K562 (cell line): Measurements from ENCODE around the gene TPCN1. TPM values are rescaled to one million over a fixed set of nuclear protein-coding genes. Genes with fewer than 3 reads are reported as not detected.
A peak's percentile ranks its signal among the peaks of the same experiment; 100 is the strongest.

Experiments used
- ATAC-seq: fragments of 200-7000 bp; cut with Tn5 transposase; 3 replicates; pipeline ENCODE4 v1.9.1; 2020; ENCODE audit warnings: moderate library complexity
- BruUV-seq: library from RNA; stranded (reverse); fragments of 400-500 nt; replicated peaks from 2 replicates; lab custom pipeline; 2021; lab: Mats Ljungman, UMichigan
- CTCF ChIA-PET: fragments of 300-600 bp; formaldehyde crosslinking; extraction: SDS; loops from one replicate; lab custom pipeline; 2021; ENCODE audit warnings: low intra/inter-chr PET ratio; lab: Yijun Ruan, JAX
- POLR2A ChIA-PET: fragments of 300-600, 350-650 bp; sonication (Branson Sonifier 250); formaldehyde crosslinking; extraction: SDS; loops from one replicate; lab custom pipeline; 2021; ENCODE audit warnings: antibody characterized with exemption, inconsistent platforms; lab: Yijun Ruan, JAX
- DNase-seq, 4 experiments: peaks; one replicate each; pipeline versions ENCODE4 v3.0.0 to v3.0.0-alpha.2; 2011 to 2018; ENCODE audit warnings: low spot score in 3 of 4, mixed read lengths in 3 of 4; ENCODE audit errors: extremely low read depth in 1 of 4
- FAIRE-seq: peaks from 2 replicates; lab custom pipeline; 2011; peaks lifted over from hg19 to GRCh38; lab: Jason Lieb, UNC
- H2AFZ ChIP-seq: 2 replicates; pipeline ENCODE4 v1.6.0; 2011; ENCODE audit warnings: low read depth, low read length, control low read depth, inconsistent platforms
- H3K27ac ChIP-seq: fragments of 200-600 bp; 3 replicates; pipeline ENCODE4 v1.8.0; 2011; ENCODE audit warnings: low read depth, mild to moderate bottlenecking, control low read depth, inconsistent platforms, low read length, moderate library complexity, mixed read lengths; ENCODE audit errors: extremely low read depth
- H3K27me3 ChIP-seq, 2 experiments: fragments of 300-600 bp in 1 of 2; 2 replicates in 1 of 2; 3 replicates in 1 of 2; pipeline versions ENCODE4 v1.6.0 to v1.8.0; 2011; ENCODE audit warnings: inconsistent platforms in 2 of 2, low read length in 2 of 2, mild to moderate bottlenecking in 1 of 2, mixed read lengths in 1 of 2, moderate library complexity in 1 of 2; ENCODE audit not compliant: control insufficient read depth in 2 of 2, insufficient read depth in 2 of 2
- H3K36me3 ChIP-seq: fragments of 300-600 bp; 3 replicates; pipeline ENCODE4 v1.8.0; 2011; ENCODE audit warnings: mild to moderate bottlenecking, low read length, inconsistent platforms; ENCODE audit not compliant: control insufficient read depth, insufficient read depth
- H3K4me1 ChIP-seq, 2 experiments: fragments of 200-600 bp in 1 of 2; replicated peaks in 1 of 2; 2 replicates in 1 of 2; 3 replicates in 1 of 2; pipeline versions ENCODE4 v1.5.1 to v1.8.0; 2011; ENCODE audit warnings: inconsistent platforms in 2 of 2, low read length in 2 of 2, mild to moderate bottlenecking in 1 of 2, mixed read lengths in 1 of 2, moderate library complexity in 1 of 2; ENCODE audit not compliant: control insufficient read depth in 2 of 2, insufficient read depth in 2 of 2
- H3K4me2 ChIP-seq: 2 replicates; pipeline ENCODE4 v1.6.1; 2011; ENCODE audit warnings: low read length, control low read depth, inconsistent platforms, mixed read lengths; ENCODE audit not compliant: insufficient read depth
- H3K4me3 ChIP-seq: fragments of 200-600 bp; sonication (generic), shearing (Covaris generic); 2 replicates; pipeline ENCODE4 v1.5.1; 2016; ENCODE audit warnings: control low read depth, inconsistent platforms
- H3K79me2 ChIP-seq: fragments of 200-600 bp; 3 replicates; pipeline ENCODE4 v1.8.0; 2011; ENCODE audit warnings: low read length, inconsistent platforms; ENCODE audit not compliant: control insufficient read depth, insufficient read depth
- H3K9ac ChIP-seq, 2 experiments: 2 replicates each; pipeline versions ENCODE4 v1.6.0 to v1.6.1; 2011; ENCODE audit warnings: low read depth in 2 of 2, low read length in 2 of 2, control low read depth in 1 of 2, inconsistent platforms in 1 of 2, mild to moderate bottlenecking in 1 of 2, mixed read lengths in 1 of 2; ENCODE audit not compliant: insufficient read depth in 1 of 2
- H3K9me1 ChIP-seq: one replicate; pipeline ENCODE4 v1.6.0; 2011; ENCODE audit warnings: inconsistent platforms, mild to moderate bottlenecking, low read length, moderate library complexity; ENCODE audit not compliant: control insufficient read depth, insufficient read depth
- H3K9me3 ChIP-seq: replicated peaks from 2 replicates; pipeline ENCODE4 v1.5.1; 2011; ENCODE audit warnings: low read depth, low read length, inconsistent platforms; ENCODE audit not compliant: control insufficient read depth, insufficient read depth
- H4K20me1 ChIP-seq: replicated peaks from 2 replicates; pipeline ENCODE4 v1.6.1; 2011; ENCODE audit warnings: low read length, inconsistent platforms, mixed read lengths; ENCODE audit not compliant: control insufficient read depth, insufficient read depth
- EWSR1 ChIP-seq: fragments of 450-650 bp; IDR thresholded peaks from 2 replicates; pipeline ENCODE4 v1.6.1; 2018; ENCODE audit warnings: borderline replicate concordance, mild to moderate bottlenecking, low read depth, moderate library complexity; ENCODE audit not compliant: partially characterized antibody
- HDAC6 ChIP-seq: IDR thresholded peaks from 2 replicates; pipeline ENCODE4 v1.6.1; 2012; ENCODE audit warnings: low read depth, mild to moderate bottlenecking, control low read depth, inconsistent platforms, low read length, moderate library complexity
- IFI16 ChIP-seq: fragments of 250-450 bp; sonication (Bioruptor Pico); IDR thresholded peaks from 2 replicates; pipeline ENCODE4 v2.1.2; 2022; ENCODE audit warnings: mild to moderate bottlenecking, inconsistent platforms
- PCBP1 ChIP-seq: fragments of 200-400 bp; formaldehyde crosslinking; IDR thresholded peaks from 2 replicates; pipeline ENCODE4 v1.6.1; 2018; ENCODE audit warnings: mild to moderate bottlenecking, low read depth, low read length; ENCODE audit not compliant: poor library complexity, severe bottlenecking
- POLR2G ChIP-seq: fragments of 200-400 bp; formaldehyde crosslinking; IDR thresholded peaks from 2 replicates; pipeline ENCODE4 v1.6.1; 2017; ENCODE audit warnings: low read depth, mild to moderate bottlenecking, antibody characterized with exemption, low read length, moderate library complexity
- POU5F1 ChIP-seq: fragments of 150-350 bp; IDR thresholded peaks from 2 replicates; pipeline ENCODE4 v1.6.1; 2014; ENCODE audit warnings: borderline replicate concordance, low read length, low read depth, mild to moderate bottlenecking; ENCODE audit not compliant: partially characterized antibody
- PYGO2 ChIP-seq: fragments of 450-650 bp; IDR thresholded peaks from 2 replicates; pipeline ENCODE4 v1.6.1; 2016; ENCODE audit warnings: mild to moderate bottlenecking, missing genetic modification characterization, moderate library complexity, missing compliant biosample characterization
- RBFOX2 ChIP-seq: fragments of 200-400 bp; formaldehyde crosslinking; IDR thresholded peaks from 2 replicates; pipeline ENCODE4 v1.6.1; 2017; ENCODE audit warnings: low read depth, mild to moderate bottlenecking, low read length, moderate library complexity
- SMAD1 ChIP-seq: fragments of 150-350 bp; IDR thresholded peaks from 2 replicates; pipeline ENCODE4 v1.6.1; 2014; ENCODE audit warnings: low read length, low read depth; ENCODE audit not compliant: partially characterized antibody
- SOX6 ChIP-seq: fragments of 450-650 bp; IDR thresholded peaks from 2 replicates; pipeline ENCODE4 v1.6.1; 2014; ENCODE audit warnings: mild to moderate bottlenecking
- ZNF436 ChIP-seq: fragments of 250-450, 450-650 bp; sonication (Bioruptor Pico); formaldehyde crosslinking; IDR thresholded peaks from 2 replicates; pipeline ENCODE4 v1.7.0; 2020; ENCODE audit warnings: mild to moderate bottlenecking
- WGBS: fragments of 100-300 bp; shearing (Covaris generic); methylation state at CpG from one replicate; pipeline ENCODE4 v1.1.6; 2016; ENCODE audit warnings: low coverage, mixed read lengths; ENCODE audit not compliant: insufficient coverage; ENCODE audit errors: missing lambda C conversion rate; 5-methylcytosine and 5-hydroxymethylcytosine counted together
- in situ Hi-C: fragments of 300-500 bp; cut with MboI; formaldehyde crosslinking; loops from 4 replicates; pipeline ENCODE4 v1.15.0; 2018; ENCODE audit warnings: inconsistent platforms, mixed read lengths
- intact Hi-C: fragments of 100-400 bp; cut with micrococcal nuclease; formaldehyde crosslinking; loops from 2 replicates; pipeline ENCODE4 v1.14.2; 2022
- polyA plus RNA-seq, 8 experiments: library from polyadenylated mRNA; depleted of rRNA in 4 of 8; stranded (reverse) in 5 of 8; unstranded in 3 of 8; fragments of >200 nt; fragmentation: Nextera tagmentation in 2 of 8; fragmentation: Illumina TruSeq in 1 of 8; extraction: Ambion mirVana in 2 of 8; extraction: Trizol in 1 of 8; gene quantifications; 2 replicates each; pipeline versions ENCODE4 v1.2.1 to v1.2.3, GENCODE V29; 2011 to 2014; ENCODE audit warnings: inconsistent platforms in 1 of 8, missing spikeins in 1 of 8
- total RNA-seq, 7 experiments: library from RNA; depleted of rRNA in 6 of 7; stranded (reverse); fragments of >200 nt in 6 of 7; fragmentation: Illumina TruSeq in 2 of 7; extraction: Trizol in 2 of 7; gene quantifications; 2 replicates each; pipeline versions ENCODE4 v1.2.1 to v1.2.3, GENCODE V29; 2011 to 2021; ENCODE audit warnings: low replicate concordance in 1 of 7
- TF ChIP-seq, protein P1 (sequence below): sonication (generic); formaldehyde crosslinking; IDR thresholded peaks from 2 replicates; pipeline ENCODE4 v1.8.0; 2022; ENCODE audit warnings: mild to moderate bottlenecking, missing genetic modification reagents, borderline replicate concordance

TPCN1 gene
- total and polyA plus RNA-seq, 9 of the 15 experiments (the other 6 are each of a cell fraction or from before 2014, with no cell fraction given), result 0.80 to 23.8 (median 7.4) TPM

DNA sequence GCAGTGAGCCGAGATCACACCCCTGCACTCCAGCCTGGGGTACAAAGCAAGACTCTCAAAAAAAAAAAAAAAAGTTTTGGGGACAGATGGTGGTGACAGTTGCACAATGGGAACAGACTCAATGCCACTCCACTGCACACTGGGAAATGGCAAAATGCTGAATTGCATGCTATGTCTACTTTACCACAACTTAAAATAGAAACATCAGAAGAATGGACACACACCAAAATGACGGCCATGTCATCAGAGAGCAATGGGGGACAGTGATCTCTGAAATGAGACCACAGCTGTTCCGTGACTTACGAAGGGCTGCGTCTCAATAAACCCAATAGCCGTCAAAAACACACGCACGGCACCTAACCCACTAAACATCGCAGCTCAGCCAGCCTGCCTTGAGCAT is 49.7 kb upstream of the TPCN1 start (continued):
- TF ChIP-seq EWSR1 (no peak), SOX6 (no peak), SMAD1 (no peak)

DNA sequence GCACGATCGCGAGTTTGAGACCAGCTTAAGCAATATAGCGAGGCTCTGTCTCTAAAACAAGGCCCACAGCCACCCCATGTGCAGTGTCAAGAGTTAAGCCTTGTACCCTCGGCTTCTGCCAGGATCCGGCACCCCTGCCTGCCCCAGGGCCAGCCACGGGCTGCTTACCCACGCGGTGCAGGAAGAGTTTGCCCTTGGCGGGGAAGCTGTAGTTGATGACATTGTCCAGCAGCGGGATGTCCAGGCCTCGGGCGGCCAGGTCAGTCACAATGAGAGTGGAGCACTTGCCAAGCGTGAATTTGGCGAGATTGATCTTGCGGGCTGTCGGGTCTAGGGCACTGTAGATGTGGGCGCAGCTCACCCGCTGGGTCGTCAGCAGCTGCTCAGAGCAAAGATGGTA is 49.1 kb upstream of the TPCN1 start:
- Histone ChIP-seq H3K9ac (peak overlapping the region in 1 of 2 experiments; percentile 62; a peak in 1 of 4 replicates), H3K36me3 (peaks cover 89% of the 10 kb centered on the region), H2AFZ (no peak overlapping the region), H3K9me1 (peaks cover 2% of the 10 kb centered on the region), H3K79me2 (no peaks in the 10 kb centered on the region; the same call in 2 of the 3 replicates), H3K27me3 (no peaks in the 10 kb centered on the region), H3K27ac (no peak overlapping the region), H4K20me1 (no peaks in the 10 kb centered on the region; the same call in 1 of the 2 replicates), H3K4me1 (peaks cover 0 to 12% of the 10 kb centered on the region in 2 experiments; a peak in 2 of 5 replicates), H3K4me2 (no peak overlapping the region), H3K4me3 (no peak overlapping the region), H3K9me3 (no peaks in the 10 kb centered on the region)
- ChIA-PET POLR2A (interaction anchor here (0.6 kb wide), 1 partner anchor 11 kb away, joined by 3 read pairs; no protein-coding TSS in a partner anchor), CTCF (no interaction called here)
- BruUV-seq, result no TSS peak
- TF ChIP-seq HDAC6, result no peak
- TF ChIP-seq ZNF436 (CRISPR knock-in tag), result no peak
- TF ChIP-seq POLR2G, result peak; percentile 30; the same call in 1 of the 2 replicates
- no peak for TF ChIP-seq PYGO2 (tag)
- TF ChIP-seq, protein P1, sequence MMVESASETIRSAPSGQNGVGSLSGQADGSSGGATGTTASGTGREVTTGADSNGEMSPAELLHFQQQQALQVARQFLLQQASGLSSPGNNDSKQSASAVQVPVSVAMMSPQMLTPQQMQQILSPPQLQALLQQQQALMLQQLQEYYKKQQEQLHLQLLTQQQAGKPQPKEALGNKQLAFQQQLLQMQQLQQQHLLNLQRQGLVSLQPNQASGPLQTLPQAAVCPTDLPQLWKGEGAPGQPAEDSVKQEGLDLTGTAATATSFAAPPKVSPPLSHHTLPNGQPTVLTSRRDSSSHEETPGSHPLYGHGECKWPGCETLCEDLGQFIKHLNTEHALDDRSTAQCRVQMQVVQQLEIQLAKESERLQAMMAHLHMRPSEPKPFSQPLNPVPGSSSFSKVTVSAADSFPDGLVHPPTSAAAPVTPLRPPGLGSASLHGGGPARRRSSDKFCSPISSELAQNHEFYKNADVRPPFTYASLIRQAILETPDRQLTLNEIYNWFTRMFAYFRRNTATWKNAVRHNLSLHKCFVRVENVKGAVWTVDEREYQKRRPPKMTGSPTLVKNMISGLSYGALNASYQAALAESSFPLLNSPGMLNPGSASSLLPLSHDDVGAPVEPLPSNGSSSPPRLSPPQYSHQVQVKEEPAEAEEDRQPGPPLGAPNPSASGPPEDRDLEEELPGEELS (CRISPR knock-in tag), result no peak
- no peak for TF ChIP-seq POU5F1
- TF ChIP-seq IFI16 (CRISPR knock-in tag), result no peak
- TF ChIP-seq RBFOX2, result peak; percentile 29; the same call in 1 of the 2 replicates
- TF ChIP-seq PCBP1, result no peak
- WGBS, result 97% methylated on average over 13 of the region's 20 CpGs
- in situ Hi-C loops, result loop anchor here (5.0 kb wide), 1 partner anchor 125 kb away; no protein-coding TSS in a partner anchor
- no peak for DNase-seq
- no peak for ATAC-seq
- intact Hi-C loops, result no loop called here
- no peak for FAIRE-seq
